GM21526 (cell line): ENCODE results near the gene DAW1.
"Not testable (repeated sequence)": the region's sequence is repeated elsewhere in the genome, so short reads cannot be mapped to it uniquely, and the experiment has no call there.

Experiments
- ATAC-seq: cut with Tn5 transposase; IDR thresholded peaks from one replicate; pipeline ENCODE4 v1.9.1; 2021; ENCODE audit warnings: moderate library complexity; ENCODE audit not compliant: unreplicated experiment, low FRiP score

DAW1 gene

DNA sequence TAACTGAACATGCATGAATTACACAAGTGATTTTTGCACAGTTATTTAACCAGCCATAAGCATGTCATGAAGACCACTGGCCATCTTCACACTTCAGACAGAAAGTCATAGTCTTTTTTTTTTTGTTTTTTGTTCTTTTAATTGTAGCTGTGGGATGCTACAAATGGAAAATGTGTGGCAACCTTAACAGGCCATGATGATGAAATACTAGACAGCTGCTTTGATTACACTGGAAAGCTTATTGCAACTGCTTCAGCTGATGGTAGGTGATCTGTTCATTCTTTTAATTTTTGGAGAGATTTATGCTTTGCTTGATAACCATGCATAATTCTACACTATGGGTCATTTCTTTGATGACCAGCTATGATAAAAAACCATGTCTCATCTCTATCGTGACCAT is 35.6 kb downstream of the DAW1 start:
- ATAC-seq = no peak

DNA sequence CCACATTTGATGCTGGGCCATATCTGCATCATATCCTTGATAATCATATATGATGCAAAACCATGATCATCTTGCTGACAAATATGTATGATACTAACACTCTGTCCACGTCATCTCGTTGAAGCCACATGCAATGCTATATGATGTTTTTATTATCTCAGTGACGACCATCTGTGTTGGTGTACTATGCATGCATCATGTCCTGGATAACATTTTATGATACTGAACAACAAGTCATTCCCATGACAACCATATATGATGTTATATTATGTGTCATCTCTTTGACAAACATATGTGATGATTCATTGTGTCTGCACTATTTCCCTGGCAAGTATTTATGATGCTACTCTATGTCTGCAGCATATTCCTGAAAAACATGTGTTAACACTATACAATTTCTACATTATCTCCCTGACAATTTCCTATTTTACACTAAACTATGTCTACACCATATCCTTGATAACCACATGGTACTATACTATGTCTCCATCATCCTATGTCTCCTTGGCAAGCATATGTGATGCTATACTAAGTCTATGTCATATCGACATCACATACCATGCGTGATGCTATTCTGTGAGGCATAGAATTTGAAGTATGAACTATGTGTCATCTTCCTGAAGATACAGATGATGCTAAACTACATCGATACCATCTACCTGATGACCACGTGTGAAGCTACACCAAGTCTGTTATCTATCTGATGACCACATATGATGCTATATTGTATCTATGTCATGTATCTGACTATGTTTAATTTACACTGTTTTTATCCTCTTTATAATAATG is 37.0 kb downstream of the DAW1 start:
- no peak for ATAC-seq

DNA sequence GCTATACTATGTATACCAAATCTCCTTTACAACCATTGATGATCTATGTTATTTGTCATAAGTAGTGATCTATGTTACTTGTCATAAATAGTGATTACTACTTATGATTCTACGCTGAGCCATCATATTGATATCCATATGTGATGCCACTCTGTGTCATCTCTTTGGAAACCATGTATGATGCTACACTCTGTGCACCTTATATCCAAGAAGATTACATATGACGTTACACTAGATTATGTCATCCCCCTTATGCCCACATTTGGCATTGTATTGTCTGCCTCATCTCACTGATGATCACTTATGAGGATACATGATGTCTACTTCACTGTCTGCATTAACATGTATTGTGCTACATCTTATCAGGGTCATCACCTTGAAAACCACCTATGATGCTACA is 42.9 kb downstream of the DAW1 start:
- no peak for ATAC-seq

DNA sequence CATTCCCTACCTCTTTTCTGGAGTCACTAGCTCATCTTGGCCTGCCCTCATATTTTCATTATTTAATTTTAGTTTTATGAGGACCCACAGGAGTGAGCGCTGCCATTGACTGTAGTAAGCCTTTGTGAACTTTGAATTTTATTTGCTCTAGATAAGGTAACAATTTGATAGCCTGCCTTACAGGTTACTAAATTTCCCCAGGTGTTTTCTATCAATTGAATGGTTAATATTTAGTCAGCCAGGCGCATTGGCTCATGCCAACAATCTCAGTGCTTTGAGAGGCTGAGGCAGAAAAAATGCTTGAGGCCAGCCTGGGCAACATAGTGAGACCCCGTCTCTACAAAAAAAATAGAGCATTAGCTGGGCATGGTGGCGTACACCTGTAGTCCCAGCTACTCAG is 50.2 kb downstream of the DAW1 start:
- no peak for ATAC-seq

DNA sequence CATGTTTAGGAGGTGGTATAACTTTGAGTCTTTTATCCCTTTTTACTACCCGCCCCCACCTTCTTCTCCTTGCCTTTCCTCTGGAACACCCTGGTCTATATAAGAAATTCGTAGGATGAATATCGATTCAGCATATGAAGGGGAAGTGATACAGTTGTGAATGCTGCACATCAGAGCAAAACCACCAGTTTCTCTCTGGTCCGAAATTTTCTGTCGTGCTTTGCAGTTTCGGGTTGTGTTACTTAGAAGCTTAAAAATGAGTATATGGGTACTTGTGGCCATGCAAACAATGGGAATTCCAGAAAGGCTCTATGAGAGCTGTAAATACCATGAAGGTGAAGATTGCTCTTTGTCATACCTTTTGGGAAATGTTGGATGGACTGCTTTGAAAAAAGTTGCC is 60.6 kb downstream of the DAW1 start:
- no peak for ATAC-seq

DNA sequence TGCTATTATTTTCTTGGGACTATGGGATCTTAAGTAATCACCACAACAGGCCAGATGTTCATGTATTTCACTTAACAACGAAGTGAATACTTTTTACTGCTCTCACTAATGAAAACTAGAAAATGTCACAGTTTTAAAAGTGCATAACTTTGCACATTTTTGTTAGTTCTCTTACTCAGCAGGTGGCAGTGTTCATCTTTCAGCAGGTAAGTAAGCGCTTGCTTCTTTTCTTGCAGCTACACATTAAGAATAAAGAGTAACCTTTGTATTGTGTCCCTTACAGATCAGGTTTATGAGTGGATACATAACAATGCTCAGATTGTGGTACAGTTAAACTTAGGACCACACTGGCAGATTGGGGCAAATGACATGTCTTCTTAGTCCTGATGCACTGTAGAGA is 61.0 kb downstream of the DAW1 start:
- no peak for ATAC-seq

DNA sequence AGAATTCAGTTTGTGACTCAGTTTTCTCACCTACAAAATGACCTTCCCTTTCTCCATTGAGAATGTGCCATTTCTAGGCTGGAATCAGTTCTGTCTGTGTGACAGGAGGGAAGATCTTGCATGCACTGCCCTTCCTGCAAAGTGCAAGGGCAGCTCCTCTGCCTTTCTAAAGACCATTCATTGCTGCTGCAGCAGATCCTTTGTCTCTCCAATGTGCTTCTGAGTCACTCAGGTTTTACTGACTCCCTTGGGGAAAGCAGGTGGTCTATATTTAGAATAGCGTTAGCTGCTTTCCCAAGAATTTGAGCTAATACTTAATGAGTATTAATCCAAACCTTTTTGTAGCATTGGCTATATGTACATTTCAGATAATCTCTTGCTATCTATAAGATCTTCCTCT is 62.5 kb downstream of the DAW1 start:
- no peak for ATAC-seq

DNA sequence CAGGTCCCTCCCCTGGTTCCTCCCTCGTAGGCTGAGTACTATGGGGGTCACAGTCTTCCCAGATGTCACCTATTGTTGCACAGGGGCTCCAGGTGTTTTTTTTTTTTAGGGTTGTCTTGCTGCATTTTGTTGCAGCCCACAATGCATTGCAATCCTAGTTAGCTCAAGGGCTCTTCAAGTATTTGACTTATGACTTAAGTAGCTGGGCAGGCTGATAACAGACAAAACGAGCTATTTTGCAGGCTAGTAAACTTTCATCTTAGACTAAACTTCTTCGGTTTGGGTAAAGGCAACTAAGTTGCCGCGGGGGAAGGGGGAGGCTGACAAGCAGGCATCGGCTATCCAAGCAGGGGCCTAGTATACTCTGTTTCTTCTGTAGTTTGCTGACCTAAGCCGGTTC is 64.8 kb downstream of the DAW1 start:
- not testable (repeated sequence) for ATAC-seq

DNA sequence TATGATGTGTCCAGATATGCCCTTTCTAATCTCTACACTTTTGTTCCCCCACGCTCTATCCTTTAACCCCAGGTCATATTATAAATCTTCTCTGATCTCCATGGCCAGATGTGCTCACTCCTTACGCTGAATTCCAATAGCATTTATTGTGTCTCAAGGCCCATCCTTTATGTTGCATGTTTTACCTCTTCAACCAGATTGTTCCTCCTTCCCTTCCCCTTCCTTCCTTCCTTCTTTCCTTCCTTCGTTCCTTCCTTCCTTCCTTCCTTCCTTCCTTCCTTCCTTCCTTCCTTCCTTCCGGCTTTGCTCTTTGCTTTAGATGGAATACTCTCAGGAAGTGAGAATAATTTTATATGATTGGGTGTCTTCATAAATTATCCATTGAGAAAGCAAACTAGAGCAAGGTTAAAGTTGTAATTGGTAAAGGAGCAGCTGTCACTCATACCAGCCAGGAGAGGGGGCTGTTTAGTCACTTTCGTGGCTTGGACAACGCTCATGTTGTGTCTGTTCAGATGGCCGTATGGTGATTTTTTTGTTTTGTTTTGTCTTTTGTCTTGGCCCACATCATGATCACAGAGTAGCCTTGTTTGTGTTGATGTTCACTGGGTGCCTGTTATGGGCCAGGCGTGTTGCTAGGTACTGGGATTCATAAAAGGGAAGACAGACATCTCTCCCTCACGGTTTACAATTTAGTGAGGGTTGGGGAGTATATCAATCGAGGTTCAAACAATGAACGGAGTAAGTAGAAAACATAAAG is 68.0 kb downstream of the DAW1 start:
- peak; percentile 64 for ATAC-seq

DNA sequence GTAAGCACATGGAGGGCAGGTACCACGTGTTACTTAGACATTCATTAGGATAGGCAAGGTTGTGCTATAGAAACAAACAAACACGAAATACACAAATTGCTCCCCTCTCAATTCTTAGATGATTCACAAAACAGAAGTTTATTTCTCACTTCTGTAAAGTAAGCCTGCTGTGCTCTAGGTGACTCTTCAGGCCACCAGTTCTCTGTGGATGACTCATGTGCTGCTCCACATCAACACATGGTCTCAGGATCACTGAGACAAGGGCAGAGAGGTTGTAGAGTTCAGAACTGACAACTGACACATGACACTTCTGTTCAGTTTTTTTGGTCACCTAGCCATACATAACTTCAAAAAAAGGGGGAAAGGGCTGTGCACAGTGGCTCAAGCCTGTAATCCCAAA is 70.6 kb downstream of the DAW1 start:
- ATAC-seq = peak; percentile 61

DNA sequence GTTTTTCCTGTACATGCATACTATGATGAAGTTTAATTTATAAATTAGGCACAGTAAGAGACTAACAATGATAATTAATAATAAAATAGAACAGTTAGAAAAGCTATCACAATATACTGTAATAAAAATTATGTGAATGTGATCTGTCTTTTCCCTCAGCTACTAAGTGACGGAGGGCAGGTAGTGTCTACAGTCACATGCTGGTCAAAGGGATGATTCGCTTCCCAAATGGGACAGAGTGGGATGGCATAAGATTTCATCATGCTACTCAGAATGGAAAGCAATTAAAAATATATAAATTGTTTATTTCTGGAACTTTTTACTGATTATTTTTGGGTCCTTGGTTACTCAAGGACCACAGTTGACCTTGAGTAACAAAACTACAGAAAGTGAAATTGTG is 71.5 kb downstream of the DAW1 start:
- ATAC-seq = no peak

DNA sequence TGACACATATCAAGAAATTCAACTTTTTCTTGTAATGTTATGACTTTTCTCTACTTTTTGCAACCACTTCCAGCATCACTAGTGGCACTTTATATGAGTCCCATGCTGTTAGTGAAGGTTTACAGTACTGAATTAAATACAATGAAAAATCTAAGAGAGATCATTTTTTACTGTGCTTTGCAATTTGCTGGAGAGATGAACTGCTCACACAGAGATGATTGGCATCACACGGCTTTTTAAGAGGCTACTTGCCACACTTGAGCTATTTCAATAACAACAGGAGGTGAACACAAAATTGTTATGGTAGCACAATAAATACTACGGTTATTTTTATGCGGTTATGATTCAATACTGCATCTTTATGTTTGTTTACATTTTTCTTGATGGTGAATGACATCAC is 88.9 kb downstream of the DAW1 start:
- ATAC-seq = no peak

DNA sequence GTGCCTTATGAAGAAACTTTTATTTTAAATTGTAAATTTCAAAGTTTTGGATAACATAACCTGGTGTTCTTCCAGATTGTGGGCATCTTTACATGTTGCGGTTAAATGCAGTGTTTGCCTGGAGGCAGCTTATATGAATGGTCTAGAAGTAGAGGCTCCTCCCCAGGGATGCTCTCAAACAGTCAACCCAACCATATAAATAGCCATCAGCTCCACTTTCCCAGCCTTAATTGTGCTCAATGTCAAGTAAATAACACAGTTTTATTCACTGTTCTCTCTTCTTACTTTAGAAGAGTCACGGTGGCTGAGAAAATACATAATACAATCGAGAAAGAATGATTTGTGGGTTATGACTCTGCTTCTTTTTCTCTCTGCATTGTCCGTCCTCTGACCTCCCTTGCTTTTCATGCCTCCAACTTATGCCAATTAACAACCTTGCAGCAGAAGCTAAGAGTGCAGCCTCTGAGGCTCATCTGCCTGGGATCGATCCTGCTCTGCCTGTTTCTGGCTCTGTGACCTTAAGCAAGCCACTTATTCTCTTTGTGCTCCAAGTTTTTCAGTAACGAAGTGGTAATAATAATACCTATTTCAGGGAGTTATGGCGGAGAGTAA is 100.3 kb downstream of the DAW1 start:
- no peak for ATAC-seq

DNA sequence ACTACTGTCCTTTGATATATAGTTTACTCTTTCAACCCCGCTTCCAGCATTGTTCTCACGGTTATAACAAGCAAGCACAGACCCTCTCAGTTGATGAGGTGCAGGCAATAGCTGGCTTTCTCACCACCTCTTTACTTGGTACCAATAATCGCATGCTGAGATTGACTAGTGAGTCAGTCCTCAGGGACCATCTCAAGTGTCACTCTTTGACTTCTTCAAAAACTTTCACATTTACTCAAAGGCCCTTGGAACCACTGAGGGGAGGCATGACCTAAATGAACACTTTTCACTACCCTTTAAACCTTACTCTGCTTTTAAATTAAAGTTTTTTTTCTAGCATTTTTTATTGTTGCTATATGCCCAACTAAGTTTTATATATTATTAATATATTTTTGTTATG is 101.8 kb downstream of the DAW1 start:
- ATAC-seq = no peak
